PC-9 (cell line): Measurements from ENCODE around the gene B2M. TPM values are rescaled to one million over a fixed set of nuclear protein-coding genes. Genes with fewer than 3 reads are reported as not detected.
"Not testable (repeated sequence)": the region's sequence is repeated elsewhere in the genome, so short reads cannot be mapped to it uniquely, and the experiment has no call there.

Experiments
- BruUV-seq: library from RNA; stranded (reverse); fragments of 400-500 nt; replicated peaks from 2 replicates; lab custom pipeline; 2021; lab: Mats Ljungman, UMichigan
- CTCF ChIA-PET: fragments of 300-600 bp; sonication (Branson Sonifier 250); formaldehyde crosslinking; loops from one replicate; lab custom pipeline; 2022; ENCODE audit warnings: antibody characterized with exemption; lab: Charles Lee
- POLR2A ChIA-PET: fragments of 300-600 bp; sonication (Branson Sonifier 250); formaldehyde crosslinking; loops from one replicate; lab custom pipeline; 2022; ENCODE audit warnings: antibody characterized with exemption; ENCODE audit not compliant: unreplicated experiment; lab: Charles Lee
- DNase-seq, 2 experiments: peaks; one replicate each; pipeline versions ENCODE4 v3.0.0 to v3.0.0-alpha.2; 2015 to 2022; ENCODE audit warnings: mixed read lengths in 1 of 2
- H2AFZ ChIP-seq: fragments of 200-600 bp; sonication (generic); 2 replicates; pipeline ENCODE4 v1.8.1; 2017; ENCODE audit warnings: antibody characterized with exemption
- H3F3A ChIP-seq: fragments of 200-600 bp; sonication (generic); 2 replicates; pipeline ENCODE4 v1.8.1; 2017; ENCODE audit warnings: antibody characterized with exemption, mild to moderate bottlenecking, low read depth; ENCODE audit not compliant: insufficient read depth
- H3K27ac ChIP-seq: fragments of 200-600 bp; sonication (generic); 2 replicates; pipeline ENCODE4 v1.6.1; 2016; ENCODE audit warnings: mixed run types
- H3K27me3 ChIP-seq: fragments of 200-600 bp; sonication (generic); 2 replicates; pipeline ENCODE4 v1.6.1; 2016; ENCODE audit warnings: low read depth, mixed run types; ENCODE audit not compliant: insufficient read depth
- H3K36me3 ChIP-seq: fragments of 200-600 bp; sonication (generic); 2 replicates; pipeline ENCODE4 v1.6.1; 2016; ENCODE audit warnings: low read depth, mixed run types
- H3K4me1 ChIP-seq: fragments of 200-600 bp; sonication (generic); replicated peaks from 2 replicates; pipeline ENCODE4 v1.6.1; 2016; ENCODE audit warnings: mixed run types; ENCODE audit not compliant: insufficient read depth
- H3K4me2 ChIP-seq: fragments of 200-600 bp; sonication (generic); 2 replicates; pipeline ENCODE4 v1.6.1; 2017; ENCODE audit warnings: mixed run types
- H3K4me3 ChIP-seq: fragments of 200-600 bp; sonication (generic); 2 replicates; pipeline ENCODE4 v1.6.1; 2016; ENCODE audit warnings: mixed run types
- H3K79me2 ChIP-seq: fragments of 200-600 bp; sonication (generic); 2 replicates; pipeline ENCODE4 v1.6.1; 2017; ENCODE audit warnings: low read depth, mixed run types
- H3K9me2 ChIP-seq: fragments of 200-600 bp; sonication (generic); 2 replicates; pipeline ENCODE4 v1.8.1; 2017; ENCODE audit warnings: mild to moderate bottlenecking; ENCODE audit not compliant: insufficient read depth
- H3K9me3 ChIP-seq: fragments of 200-600 bp; sonication (generic); 2 replicates; pipeline ENCODE4 v1.8.1; 2016; ENCODE audit warnings: low read depth; ENCODE audit not compliant: insufficient read depth
- H4K20me1 ChIP-seq: fragments of 200-600 bp; sonication (generic); 2 replicates; pipeline ENCODE4 v1.8.1; 2017; ENCODE audit not compliant: insufficient read depth
- EZH2 ChIP-seq: fragments of 200-600 bp; sonication (generic); IDR thresholded peaks from 2 replicates; pipeline ENCODE4 v1.8.0; 2017; ENCODE audit warnings: antibody characterized with exemption, low read depth
- intact Hi-C: fragments of 100-400 bp; cut with micrococcal nuclease; formaldehyde crosslinking; loops from one replicate; pipeline ENCODE4 v1.10.0; 2022; ENCODE audit not compliant: unreplicated experiment
- total RNA-seq: library from RNA; stranded (reverse); gene quantifications from 2 replicates; pipeline ENCODE4 v1.2.3, GENCODE V29; 2021
- TF ChIP-seq, protein P1 (sequence below): fragments of 200-600 bp; sonication (generic); conservative IDR thresholded peaks from 2 replicates; pipeline ENCODE4 v1.6.1; 2017; ENCODE audit warnings: mixed run types, antibody characterized with exemption, mild to moderate bottlenecking, moderate library complexity

Gene B2M
- total RNA-seq, 1 experiment from 2014 or later = 685 TPM

DNA sequence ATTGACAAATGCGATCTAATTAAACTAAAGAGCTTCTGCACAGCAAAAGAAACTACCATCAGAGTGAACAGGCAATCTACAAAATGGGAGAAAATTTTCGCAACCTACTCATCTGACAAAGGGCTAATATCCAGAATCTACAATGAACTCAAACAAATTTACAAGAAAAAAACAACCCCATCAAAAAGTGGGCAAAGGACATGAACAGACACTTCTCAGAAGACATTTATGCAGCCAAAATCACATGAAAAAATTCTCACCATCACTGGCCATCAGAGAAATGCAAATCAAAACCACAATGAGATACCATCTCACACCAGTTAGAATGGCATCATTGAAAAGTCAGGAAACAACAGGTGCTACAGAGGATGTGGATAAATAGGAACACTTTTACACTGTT lies 32.1 kb downstream of the B2M start:
- H3K36me3 ChIP-seq, H3K27ac ChIP-seq, POLR2A ChIA-PET, H3K4me1 ChIP-seq, H4K20me1 ChIP-seq, H2AFZ ChIP-seq, H3K4me2 ChIP-seq, H3F3A ChIP-seq, H3K9me2 ChIP-seq, CTCF ChIA-PET, H3K27me3 ChIP-seq, DNase-seq, H3K79me2 ChIP-seq, intact Hi-C loops, BruUV-seq, H3K9me3 ChIP-seq, H3K4me3 ChIP-seq: not testable (repeated sequence)

DNA sequence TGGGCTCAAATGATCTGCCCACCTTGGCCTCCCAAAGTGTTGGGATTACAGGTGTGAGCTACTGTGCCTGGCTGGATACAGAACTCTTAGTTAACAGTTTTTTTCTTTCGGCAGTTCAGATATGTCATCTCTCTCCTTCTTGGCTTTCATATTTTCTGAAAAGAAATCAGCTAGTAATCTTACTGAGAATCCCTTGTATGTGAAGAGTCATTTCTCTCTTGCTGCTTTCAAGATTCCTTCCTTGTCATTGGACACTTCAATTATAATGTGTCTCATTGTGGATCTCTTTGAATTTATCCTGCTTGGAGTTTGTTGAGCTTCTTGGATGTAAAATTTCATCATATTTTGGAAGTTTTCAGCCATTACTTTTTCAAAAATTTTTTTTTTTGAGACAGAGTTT lies 42.0 kb downstream of the B2M start:
- H3K79me2 ChIP-seq = no peaks in the 10 kb centered on the region
- H2AFZ ChIP-seq = no peak overlapping the region
- H3K4me1 ChIP-seq = no peaks in the 10 kb centered on the region
- POLR2A ChIA-PET = interaction anchor here (0.7 kb wide), 1 partner anchor 22 kb away, joined by 3 read pairs; no protein-coding TSS in a partner anchor
- H3K27ac ChIP-seq = no peak overlapping the region
- no peaks in the 10 kb centered on the region for H3K9me3 ChIP-seq
- no peaks in the 10 kb centered on the region for H3F3A ChIP-seq
- no peak overlapping the region for H3K4me2 ChIP-seq
- no peak for DNase-seq
- no peak overlapping the region for H3K4me3 ChIP-seq
- no peaks in the 10 kb centered on the region for H3K36me3 ChIP-seq
- no TSS peak for BruUV-seq
- no peaks in the 10 kb centered on the region for H3K9me2 ChIP-seq
- no peak for TF ChIP-seq EZH2
- TF ChIP-seq, protein P1, sequence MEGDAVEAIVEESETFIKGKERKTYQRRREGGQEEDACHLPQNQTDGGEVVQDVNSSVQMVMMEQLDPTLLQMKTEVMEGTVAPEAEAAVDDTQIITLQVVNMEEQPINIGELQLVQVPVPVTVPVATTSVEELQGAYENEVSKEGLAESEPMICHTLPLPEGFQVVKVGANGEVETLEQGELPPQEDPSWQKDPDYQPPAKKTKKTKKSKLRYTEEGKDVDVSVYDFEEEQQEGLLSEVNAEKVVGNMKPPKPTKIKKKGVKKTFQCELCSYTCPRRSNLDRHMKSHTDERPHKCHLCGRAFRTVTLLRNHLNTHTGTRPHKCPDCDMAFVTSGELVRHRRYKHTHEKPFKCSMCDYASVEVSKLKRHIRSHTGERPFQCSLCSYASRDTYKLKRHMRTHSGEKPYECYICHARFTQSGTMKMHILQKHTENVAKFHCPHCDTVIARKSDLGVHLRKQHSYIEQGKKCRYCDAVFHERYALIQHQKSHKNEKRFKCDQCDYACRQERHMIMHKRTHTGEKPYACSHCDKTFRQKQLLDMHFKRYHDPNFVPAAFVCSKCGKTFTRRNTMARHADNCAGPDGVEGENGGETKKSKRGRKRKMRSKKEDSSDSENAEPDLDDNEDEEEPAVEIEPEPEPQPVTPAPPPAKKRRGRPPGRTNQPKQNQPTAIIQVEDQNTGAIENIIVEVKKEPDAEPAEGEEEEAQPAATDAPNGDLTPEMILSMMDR = no peak
- intact Hi-C loops = no loop called here
- CTCF ChIA-PET = no interaction called here
- H4K20me1 ChIP-seq = no peaks in the 10 kb centered on the region
- no peaks in the 10 kb centered on the region for H3K27me3 ChIP-seq

DNA sequence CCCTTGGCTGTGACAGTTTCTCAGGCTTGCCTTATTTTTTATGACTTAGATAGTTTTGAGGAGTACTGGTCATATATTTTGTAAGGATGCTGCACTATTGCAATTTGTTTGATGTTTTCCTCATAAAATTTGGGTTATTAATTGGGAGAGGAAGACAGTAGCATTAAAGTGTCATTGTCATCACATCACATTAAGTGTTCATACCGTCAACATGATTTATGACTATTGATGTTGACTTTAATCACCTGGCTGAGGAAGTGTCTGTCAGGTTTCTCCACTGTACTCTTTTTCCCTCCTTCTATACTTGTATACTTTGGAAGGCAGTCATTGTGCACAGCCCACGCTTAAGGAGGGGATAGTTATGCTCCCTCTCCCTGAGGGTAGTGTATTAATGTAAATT lies 51.9 kb downstream of the B2M start:
- no peaks in the 10 kb centered on the region for H3K4me1 ChIP-seq
- no peaks in the 10 kb centered on the region for H3K9me3 ChIP-seq
- POLR2A ChIA-PET = no interaction called here
- BruUV-seq = no TSS peak
- H3K79me2 ChIP-seq = no peaks in the 10 kb centered on the region
- no peak overlapping the region for H3K4me2 ChIP-seq
- no peaks in the 10 kb centered on the region for H4K20me1 ChIP-seq
- no peaks in the 10 kb centered on the region for H3K36me3 ChIP-seq
- intact Hi-C loops = no loop called here
- TF ChIP-seq, protein P1 = no peak
- no peak for TF ChIP-seq EZH2
- H3K9me2 ChIP-seq = no peaks in the 10 kb centered on the region; the same call in 1 of the 2 replicates
- H2AFZ ChIP-seq = no peak overlapping the region
- no peaks in the 10 kb centered on the region for H3F3A ChIP-seq
- no peak overlapping the region for H3K4me3 ChIP-seq
- H3K27ac ChIP-seq = no peak overlapping the region
- DNase-seq = no peak
- CTCF ChIA-PET = no interaction called here
- no peaks in the 10 kb centered on the region for H3K27me3 ChIP-seq

DNA sequence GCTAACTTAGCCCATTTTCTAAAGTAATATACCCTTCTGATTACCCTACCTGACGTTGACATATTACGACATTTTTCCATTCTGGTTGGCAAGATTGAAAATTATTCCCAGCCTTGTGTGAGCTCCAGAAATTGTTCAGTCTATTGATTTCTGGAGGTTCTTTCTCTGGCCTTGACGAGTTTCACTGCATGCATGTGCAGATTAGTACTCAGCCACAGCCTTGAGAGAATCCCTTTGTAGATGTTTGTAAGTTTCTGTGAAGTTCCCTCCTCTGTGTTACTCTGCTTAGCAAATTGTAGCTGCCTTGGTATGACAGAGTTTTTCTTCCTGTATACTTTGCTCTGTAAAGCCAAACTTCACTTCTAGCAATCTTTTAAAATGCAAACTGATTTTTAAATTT lies 52.5 kb downstream of the B2M start:
- no peaks in the 10 kb centered on the region for H3F3A ChIP-seq
- intact Hi-C loops = no loop called here
- no peak overlapping the region for H2AFZ ChIP-seq
- no peaks in the 10 kb centered on the region for H3K27me3 ChIP-seq
- no peak for DNase-seq
- H3K9me3 ChIP-seq = no peaks in the 10 kb centered on the region
- no peaks in the 10 kb centered on the region for H3K36me3 ChIP-seq
- H3K4me2 ChIP-seq = no peak overlapping the region
- H3K4me3 ChIP-seq = no peak overlapping the region
- POLR2A ChIA-PET = no interaction called here
- H3K27ac ChIP-seq = no peak overlapping the region
- BruUV-seq = no TSS peak
- TF ChIP-seq, protein P1 = no peak
- no peak for TF ChIP-seq EZH2
- no peaks in the 10 kb centered on the region for H4K20me1 ChIP-seq
- no peaks in the 10 kb centered on the region for H3K4me1 ChIP-seq
- CTCF ChIA-PET = no interaction called here
- no peaks in the 10 kb centered on the region for H3K79me2 ChIP-seq
- H3K9me2 ChIP-seq = no peaks in the 10 kb centered on the region; the same call in 1 of the 2 replicates
